ENCODE results near the gene ST3GAL4.
A peak's percentile ranks its signal among the peaks of the same experiment; 100 is the strongest.

The ST3GAL4 gene

DNA sequence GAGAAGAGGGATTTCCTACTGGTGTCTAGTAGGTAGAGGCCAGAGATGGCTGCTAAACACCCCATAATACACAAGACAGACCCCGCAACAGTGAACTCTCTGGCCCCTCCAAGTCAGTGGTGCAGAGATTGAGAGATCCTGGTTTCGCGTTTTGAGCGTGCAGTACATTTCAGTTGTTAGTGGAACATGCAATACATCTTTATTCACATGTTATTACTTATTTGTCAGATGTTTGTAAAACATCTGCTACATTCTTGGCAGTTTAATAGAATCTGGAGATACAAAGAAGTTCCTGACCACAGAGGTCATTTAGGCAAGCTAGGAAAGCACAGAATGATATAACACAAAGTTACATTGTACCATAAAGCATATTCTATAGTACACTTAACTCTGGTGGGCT lies 41.5 kb downstream of the ST3GAL4 start:
- DNase-seq (ENCODE audit: low read depth), result no peak
- H3K4me3 ChIP-seq (ENCODE audit: low read length), result no peak overlapping the region
- no peak for TF ChIP-seq CTCF (IDR thresholded peaks at IDR 0.05; ENCODE audit: insufficient read depth, low read depth, low read length, missing control alignments)

DNA sequence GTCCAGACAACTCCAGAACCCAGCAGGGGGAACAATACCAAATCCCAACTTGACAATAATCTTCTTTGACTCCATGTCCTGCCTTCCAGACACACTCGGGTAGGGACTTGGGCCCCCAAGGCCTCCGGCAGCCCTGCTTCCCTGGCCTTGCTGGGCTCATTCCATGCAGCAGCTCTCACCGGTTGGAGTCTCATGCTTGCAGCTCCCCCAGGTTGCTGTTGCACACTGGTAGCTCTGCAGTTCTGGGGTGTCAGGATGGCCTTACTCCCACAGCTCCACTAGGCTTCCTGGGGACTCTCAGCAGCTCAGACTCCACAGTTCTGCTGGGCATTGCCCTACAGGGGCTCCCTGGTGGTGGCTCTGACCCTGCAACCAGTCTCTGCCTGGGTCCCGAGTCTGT lies 42.8 kb downstream of the ST3GAL4 start:
- no peak for TF ChIP-seq CTCF (IDR thresholded peaks at IDR 0.05; ENCODE audit: insufficient read depth, low read depth, low read length, missing control alignments)
- H3K4me3 ChIP-seq (ENCODE audit: low read length), result no peak overlapping the region
- no peak for DNase-seq (ENCODE audit: low read depth)

DNA sequence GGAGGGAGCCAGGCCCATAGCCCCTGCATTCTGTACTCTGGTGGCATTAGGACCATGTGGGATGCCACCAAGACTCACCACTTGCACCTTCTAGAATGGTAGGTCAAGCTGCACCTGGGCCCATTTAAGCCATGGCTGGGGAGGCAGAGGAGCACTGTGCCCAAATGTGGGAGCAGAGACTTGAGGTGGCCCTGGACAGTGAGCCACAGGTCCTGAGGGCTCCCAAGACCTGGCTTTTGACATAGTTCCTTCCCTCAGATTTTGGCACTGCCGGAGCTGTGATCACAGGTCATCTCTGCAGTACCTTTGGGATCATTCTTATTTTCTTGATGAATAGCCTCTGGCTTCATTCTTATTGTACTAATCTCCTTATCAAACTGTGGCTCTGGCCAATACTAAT lies 43.2 kb downstream of the ST3GAL4 start:
- H3K4me3 ChIP-seq (ENCODE audit: low read length), result no peak overlapping the region
- TF ChIP-seq CTCF (IDR thresholded peaks at IDR 0.05; ENCODE audit: insufficient read depth, low read depth, low read length, missing control alignments), result no peak
- no peak for DNase-seq (ENCODE audit: low read depth)

DNA sequence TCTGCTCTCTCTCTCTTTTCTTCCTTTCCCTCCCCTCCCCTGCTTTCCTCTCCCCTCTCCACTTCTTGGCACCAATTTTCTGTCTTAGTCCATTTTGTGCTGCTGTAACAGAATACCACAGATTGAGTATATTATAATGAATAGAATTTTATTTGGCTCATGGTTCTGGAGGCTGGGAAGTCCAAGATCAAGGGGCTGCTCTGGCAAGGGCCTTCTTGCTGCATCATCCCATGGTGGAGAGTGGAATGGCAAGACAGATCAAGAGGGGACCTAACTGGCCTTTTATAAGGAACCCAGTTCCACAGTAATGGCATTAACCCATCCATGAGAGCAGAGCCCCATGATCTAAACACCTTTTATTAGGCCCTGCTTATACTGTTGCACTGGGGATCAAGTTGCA lies 44.5 kb downstream of the ST3GAL4 start:
- DNase-seq (ENCODE audit: low read depth), result no peak
- TF ChIP-seq CTCF (IDR thresholded peaks at IDR 0.05; ENCODE audit: insufficient read depth, low read depth, low read length, missing control alignments), result no peak
- H3K4me3 ChIP-seq (ENCODE audit: low read length), result no peak overlapping the region

DNA sequence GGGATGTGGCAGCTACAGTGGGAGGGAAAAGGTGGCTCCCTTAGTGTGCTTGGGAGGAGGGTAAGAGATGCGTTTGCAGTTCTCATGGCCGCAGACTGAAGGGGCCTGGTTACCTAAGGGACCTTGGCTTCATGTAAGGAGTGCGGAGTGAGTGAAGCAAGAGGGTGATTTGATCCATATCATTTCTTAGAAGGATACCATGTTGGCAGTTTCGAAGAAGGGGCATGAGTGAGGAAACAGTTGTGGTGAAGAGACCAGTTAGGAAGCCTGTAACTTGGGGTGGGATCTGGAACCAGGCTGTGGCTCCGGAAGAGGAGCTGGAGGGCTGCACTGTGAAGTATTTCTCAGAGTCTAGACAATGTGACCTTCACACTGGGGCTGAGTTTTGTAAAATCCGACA lies 45.0 kb downstream of the ST3GAL4 start:
- no peak for DNase-seq (ENCODE audit: low read depth)
- no peak overlapping the region for H3K4me3 ChIP-seq (ENCODE audit: low read length)
- no peak for TF ChIP-seq CTCF (IDR thresholded peaks at IDR 0.05; ENCODE audit: insufficient read depth, low read depth, low read length, missing control alignments)

- peak; percentile 85 for DNase-seq (ENCODE audit: low read depth)
- no peak overlapping the region for H3K4me3 ChIP-seq (ENCODE audit: low read length)
- no peak for TF ChIP-seq CTCF (IDR thresholded peaks at IDR 0.05; ENCODE audit: insufficient read depth, low read depth, low read length, missing control alignments)
Measured at GRCh38 chr11:126403022-126403581, 47.6 kb downstream of the ST3GAL4 start.

DNA sequence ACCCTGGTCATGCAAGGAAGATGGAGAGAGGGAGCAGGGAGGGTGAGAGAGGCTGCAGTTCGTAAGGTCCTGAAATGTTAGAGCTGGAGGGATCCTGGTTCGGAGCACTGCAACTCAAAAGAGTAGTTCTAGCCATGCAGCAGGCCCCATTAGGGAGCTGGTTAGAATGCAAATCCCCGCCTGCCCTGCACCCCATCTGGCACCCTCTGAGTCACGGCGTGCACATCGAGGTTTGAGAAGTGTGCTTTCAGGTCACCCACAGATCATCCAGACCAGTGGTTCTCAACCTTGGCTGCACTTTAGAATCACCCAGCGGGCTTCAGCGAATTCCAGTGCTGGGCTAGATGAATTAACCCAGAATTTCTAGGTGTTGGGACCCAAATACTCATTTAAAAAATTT lies 48.2 kb downstream of the ST3GAL4 start:
- DNase-seq (ENCODE audit: low read depth), result peak; percentile 32
- no peak for TF ChIP-seq CTCF (IDR thresholded peaks at IDR 0.05; ENCODE audit: insufficient read depth, low read depth, low read length, missing control alignments)
- H3K4me3 ChIP-seq (ENCODE audit: low read length), result no peak overlapping the region
